GM21367 (cell line): ENCODE results near the gene SCAF1.

Experiments
- ATAC-seq: cut with Tn5 transposase; IDR thresholded peaks from one replicate; pipeline ENCODE4 v1.9.1; 2021; ENCODE audit not compliant: unreplicated experiment

The SCAF1 gene

GRCh38 chr19:49704888-49705642 is 63.1 kb downstream of the SCAF1 start:
- ATAC-seq, result no peak

GRCh38 chr19:49705919-49706318 is 63.9 kb downstream of the SCAF1 start:
- ATAC-seq, result no peak
